GM19240 (cell line): ENCODE data around the gene TBC1D13.
"Not testable (repeated sequence)": the region's sequence is repeated elsewhere in the genome, so short reads cannot be mapped to it uniquely, and the experiment has no call there.

Experiments
- DNase-seq: peaks from one replicate; pipeline ENCODE4 v3.0.0; 2011; ENCODE audit warnings: low spot score; ENCODE audit not compliant: insufficient read length

The TBC1D13 gene

DNA sequence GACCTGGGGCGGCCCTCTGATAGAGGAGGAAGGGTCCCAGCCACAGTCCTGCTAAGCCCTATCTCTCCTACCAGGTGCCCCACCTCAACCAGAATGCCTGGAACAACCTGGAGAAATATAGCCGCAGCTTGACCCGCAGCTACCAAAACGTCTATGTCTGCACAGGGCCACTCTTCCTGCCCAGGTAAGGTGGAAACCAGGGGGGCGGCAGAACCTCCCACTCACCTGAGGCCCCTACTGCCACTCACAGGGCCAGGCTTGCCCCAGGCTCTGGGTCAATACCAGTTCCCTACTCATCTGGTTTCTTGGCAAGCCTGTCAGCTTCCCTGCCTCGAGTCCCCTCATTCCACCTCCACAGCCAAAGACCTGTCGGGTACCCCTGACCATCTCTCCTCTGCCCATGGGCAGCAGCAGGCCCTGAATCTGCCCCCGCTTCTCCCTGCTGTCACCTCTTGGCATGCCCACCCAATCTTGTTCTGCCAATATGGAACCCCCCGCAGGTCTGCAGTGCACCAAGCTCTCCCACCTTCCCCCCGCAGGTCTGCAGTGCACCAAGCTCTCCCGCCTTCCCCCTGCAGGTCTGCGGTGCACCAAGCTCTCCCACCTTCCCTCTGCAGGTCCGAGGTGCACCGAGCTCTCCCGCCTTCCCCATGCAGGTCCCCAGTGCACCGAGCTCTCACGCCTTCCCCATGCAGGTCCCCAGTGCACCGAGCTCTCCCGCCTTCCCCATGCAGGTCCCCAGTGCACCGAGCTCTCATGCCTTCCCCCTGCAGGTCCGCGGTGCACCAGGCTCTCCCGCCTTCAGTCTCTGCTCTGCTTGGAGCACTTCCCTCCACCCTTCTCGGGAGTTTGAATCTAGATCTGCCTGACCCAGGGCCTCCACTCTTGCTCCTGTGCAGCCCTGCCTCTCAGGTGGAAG lies 33.9 kb downstream of the TBC1D13 start:
- DNase-seq = no peak

DNA sequence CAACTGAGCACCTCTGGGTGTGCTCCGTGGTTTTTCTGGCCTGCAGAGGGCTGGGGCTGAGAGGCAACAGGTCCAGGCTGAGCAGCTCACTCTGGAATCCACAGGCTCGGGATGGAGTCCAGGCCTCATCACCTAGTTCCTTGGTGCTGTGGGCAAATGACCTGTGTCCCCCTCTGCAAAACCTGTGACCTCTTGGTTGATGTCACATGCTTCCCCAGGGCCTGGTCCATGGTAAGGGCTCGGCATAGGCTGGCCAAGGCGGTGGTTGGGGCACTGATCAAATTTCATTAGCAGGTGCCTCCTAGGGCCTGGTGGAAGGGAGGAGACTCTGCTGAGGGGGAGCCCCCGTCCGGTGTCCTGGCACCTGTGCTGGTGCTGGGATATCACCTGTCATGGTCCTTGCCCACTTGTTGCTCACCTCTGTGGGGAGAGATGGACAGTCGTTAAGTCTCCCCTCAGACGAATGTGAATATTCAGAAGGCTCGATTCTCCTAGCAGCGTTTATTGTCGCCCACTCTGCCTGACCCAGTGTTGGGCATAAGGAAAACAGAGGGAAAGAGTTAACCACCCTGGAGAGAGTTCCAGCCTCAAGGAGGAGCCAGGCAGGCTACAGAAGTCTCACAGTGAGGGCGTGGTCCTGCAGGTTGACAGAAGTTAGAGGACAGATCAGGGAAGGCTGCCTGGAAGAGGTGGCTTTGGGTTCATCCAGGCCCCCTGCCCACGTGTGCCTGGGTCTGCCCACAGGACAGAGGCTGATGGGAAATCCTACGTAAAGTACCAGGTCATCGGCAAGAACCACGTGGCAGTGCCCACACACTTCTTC lies 34.7 kb downstream of the TBC1D13 start:
- no peak for DNase-seq

DNA sequence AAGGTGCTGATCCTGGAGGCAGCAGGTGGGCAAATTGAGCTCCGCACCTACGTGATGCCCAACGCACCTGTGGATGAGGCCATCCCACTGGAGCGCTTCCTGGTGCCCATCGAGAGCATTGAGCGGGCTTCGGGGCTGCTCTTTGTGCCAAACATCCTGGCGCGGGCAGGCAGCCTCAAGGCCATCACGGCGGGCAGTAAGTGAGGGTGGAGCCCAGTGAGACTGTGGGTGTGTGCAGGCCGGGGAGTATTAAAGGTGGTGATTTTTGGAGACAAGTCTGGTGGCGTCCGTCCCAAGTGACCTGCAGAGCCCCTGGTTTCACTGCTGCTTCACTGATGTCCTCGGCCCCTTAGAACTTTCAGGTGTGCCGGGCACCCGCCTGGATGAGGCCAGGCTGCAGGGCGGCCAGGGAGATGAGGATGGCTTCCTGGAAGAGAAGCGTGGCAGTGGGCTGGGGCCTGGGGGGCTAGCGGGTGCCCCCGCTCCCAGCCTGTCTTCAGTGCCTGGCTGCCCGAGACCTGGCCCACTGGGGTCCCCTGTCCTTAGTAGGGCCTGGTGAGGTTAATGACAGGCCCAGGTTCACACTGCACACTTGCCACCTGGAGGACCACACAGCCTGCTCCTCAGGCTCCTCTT lies 35.5 kb downstream of the TBC1D13 start:
- no peak for DNase-seq

DNA sequence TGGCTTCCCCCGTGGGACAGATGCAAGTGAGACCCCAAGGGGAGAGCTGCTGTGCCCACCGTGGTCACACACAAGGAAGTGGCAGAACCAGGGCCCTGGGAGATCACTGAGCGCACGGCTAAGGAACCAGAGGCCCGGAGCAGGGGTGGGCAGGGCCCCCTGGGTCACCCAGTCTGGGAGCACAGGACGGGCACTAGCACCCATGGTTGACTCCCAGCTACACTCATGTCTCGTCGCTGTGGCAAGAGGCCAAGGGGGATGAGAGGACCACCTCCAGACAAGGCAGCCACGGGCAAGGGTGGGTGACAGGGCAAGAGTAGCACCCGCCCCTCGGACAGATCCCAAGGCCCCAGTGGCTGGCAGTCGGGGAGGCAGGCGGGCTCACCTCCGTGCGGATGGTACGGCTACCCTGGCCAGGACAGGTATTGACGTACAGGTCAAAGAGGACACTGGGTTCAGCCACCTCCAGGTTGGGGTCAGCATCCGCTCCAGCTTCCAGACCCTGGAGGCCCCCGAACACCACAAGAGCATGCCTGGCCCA lies 36.4 kb downstream of the TBC1D13 start:
- no peak for DNase-seq

DNA sequence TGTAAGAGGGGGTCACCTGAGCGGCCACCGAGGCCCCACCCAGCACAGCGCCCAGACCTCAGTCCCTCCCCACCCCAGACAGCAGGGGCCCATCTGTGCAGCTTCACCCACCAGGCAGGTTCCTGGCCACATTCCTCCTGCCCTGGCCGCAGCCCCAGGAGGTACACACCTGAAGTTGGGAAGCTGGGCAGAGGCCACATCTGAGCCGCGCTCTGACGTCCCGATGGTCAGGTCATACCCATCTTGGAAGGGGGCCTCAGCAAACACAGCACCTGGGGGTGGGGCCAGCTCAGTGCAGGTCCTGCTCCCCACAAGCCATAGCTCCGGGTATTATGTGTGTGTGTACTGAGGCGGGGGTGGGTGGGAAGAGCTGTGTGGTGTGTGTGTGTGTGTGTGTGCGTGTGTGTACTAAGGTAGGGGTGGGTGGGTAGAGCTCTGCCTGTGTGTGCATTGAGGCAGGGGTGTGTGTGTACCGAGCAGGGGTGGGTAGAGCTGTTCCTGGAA lies 36.9 kb downstream of the TBC1D13 start:
- DNase-seq = no peak

DNA sequence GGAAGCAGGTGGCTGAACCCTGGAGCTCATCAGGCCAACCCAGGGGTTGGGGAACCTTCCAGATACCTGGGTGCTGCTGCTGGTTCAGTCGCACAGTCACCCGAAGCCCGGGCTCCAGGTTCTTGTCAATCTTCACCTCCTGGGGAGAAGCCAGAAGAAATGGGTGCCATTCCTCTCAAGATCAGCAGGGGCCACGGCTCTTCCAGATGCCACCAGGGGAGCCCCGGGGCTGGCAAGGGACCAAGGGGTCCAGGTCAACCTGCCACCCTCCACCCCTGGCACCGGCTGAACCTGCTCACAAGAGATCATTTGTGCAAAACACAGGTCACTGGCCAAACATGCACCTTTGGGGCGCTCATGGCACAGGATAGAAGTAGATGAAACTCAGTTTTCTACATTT lies 37.9 kb downstream of the TBC1D13 start:
- no peak for DNase-seq

DNA sequence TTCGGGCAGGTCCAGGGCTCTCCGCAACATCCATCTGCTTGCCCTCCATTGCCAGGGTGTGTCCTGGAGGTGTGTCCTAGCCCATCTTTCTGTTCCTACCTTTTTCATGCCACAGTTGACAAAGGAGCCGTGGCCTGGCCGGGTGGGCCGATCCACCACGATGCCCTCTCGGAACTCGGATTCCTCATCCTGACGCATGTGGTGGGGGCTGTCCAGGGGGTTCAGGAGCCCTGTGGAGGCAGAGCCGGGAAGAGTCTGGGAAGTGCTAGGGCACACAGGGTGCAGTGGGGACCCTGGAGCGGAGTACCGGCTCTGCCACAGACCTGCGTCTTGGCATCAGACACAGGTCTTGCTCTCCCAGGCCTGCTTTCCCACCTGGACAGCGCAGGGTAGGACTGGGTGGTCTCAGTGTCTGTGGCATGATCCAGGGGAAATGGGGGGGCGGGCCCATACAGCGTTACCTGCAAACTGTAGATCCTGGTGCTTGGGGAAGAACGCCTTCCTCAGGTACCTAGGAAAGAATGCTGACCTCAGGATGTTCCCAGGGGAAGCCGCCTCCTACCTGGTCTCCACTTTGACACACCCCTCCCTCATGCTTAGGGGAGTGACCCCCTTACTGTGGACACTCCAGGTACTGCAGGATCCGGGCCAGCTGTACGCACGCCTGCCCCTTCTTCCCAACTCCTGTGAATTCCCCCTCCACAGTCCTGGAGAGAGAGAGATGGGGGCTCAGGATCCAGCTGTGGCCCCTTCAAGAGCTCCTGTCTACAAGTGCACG lies 39.1 kb downstream of the TBC1D13 start:
- DNase-seq = no peak

DNA sequence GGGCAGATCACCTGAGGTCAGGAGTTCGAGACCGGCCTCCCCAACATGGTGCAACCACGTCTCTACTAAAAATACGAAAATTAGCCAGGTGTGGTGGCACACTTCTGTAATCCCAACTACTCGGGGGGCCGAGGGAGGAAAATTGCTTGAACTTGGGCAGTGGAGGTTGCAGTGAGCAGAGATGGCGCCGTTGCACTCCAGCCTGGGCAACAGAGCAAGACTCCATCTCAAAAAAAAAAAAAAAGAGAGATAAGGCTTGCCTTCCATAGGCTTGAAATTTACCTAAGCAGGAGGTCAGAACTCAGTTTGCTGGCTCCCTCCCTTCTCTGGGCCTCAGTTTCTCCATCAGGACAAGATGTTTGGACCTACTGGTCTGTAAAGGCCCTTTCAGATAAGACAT lies 41.2 kb downstream of the TBC1D13 start:
- DNase-seq = no peak

DNA sequence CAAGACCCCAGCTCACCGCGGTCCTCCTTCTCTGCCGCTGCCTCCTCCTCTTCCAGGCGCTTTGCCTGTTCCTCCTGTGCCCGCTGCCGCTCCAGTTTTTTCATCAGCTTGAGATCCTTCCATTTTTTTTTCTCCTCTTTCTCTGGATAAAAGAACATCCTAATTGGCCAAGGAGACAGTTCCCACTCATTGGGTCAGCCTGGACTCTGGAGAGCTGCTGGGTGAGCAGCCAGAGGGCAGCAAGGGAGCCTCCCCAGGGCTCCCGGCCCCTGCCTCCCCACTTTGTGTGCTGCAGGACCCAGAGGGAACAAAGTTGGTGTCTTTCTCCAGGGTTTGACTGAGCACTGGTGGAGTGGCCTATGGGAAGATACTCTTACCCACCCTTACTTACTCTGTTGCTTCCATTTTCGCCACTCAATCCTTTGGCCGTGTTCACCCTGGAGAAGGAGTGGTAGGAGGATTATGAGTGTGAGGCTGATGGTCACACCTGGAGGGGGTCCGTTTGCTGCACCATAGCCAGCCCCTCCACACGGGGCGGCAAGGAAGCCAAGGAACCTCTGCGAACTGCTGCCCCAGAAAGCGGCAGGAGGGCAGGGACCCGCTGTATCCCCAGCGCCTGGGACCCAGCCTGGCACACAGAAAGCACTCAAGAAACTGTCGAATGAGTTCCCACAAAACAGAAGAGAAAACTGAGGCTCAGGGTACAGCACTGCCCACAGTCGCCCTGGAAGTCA lies 41.8 kb downstream of the TBC1D13 start:
- DNase-seq = no peak

DNA sequence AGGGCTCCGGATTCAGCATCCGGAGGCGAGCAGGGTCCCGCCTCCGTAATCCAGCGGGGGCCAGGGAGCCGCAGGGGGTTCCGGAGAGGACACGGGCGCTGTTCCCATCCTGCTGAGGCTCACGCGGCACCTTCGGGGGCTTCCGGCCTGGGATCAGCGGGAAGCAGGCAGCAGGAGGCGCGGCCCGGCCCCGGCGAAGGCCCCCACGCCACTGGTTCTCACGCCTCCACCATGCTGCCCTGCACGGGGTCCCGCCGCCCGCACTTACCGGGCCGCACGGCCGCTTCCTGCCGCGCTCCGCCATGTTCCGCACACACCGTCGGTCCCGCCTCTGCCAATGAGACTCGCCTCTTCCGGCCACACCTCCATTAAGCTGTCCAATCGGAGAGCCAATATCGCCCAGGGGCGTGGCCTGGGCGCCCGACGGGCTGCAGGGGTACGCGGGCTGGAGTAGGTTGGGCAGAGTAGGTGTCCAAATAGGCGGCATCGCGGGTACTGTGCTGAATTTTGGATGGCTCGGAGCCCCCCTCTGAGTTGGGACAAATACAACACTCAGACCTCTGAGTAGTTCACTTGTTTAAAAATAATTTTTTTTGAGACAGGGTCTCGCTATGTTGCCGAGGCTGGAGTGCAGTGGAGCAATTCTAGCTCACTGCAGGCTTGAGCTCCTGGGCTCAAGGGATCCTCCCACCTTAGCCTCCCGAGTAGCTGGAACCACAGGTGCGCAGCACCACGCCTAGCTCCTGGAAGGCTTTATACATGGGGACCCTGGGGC lies 42.6 kb downstream of the TBC1D13 start, which contains the start of gene SPOUT1:
SPOUT1 (minus strand) TSS at position 318 of the 775 bp plus-strand sequence; CDS start at position 304, 14 bp downstream.
- peak; percentile 99 for DNase-seq

DNA sequence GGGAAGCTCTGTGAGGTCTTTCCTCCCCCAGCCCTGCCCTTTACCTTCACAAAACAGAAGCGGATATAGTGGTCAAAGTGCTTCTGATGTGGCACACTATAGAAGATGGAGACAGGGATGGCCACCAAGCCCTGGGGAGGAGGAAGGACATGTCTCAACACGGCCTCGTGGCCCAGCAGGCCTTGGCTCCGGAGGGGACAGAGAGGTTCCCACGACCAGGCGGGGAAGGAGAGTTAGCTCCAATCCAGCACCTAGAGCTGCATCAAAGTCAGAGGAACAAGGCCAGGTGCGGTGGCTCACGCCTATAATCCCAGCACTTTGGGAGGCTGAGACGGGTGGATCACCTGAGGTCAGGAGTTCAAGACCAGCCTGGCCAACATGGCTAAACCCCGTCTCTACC lies 46.6 kb downstream of the TBC1D13 start:
- no peak for DNase-seq

DNA sequence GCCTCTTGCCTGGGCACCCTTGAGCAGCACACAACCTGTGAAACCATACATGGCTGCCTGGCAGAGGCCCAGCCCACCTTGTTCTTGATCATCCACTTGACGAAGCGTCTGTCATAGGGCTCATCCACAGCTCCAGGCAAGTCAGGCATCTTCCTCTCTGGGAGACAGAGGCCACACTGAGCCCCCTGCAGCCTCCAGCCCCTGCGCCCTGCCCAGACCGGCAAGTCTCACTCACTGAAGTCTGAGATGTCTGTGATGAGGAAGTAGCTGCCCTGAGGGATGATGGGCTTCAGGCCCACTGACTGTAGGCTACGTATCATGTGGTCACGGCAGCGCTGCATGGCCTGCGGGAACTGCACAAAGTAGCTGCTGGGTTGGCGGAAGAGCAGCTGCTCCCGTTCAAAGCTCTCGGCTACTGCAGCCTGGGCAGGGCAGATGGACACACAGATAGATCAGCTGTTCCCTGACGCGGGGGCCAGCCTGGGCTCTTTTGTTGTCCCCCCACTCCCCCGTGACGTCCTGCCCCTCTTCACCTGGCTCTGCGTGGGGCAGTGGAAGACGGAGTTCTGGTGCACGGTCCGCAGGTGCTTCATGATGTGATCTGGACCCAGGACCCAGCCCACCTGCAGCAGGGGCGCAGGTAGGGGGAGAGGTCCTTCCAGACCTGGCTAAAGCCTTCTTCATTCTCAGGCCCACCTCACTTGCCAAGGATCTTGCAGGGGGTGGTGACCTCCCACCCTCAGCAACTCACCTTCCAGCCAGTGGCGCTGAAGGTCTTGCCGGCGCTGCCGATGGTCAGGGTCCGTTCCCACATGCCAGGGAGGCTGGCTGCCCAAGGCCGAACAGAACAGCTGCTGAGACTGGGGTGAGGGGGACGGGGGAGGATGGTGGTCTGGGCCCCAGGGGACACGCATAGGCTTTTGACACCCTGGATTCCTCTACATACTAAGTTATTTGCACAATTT lies 48.5 kb downstream of the TBC1D13 start:
- no peak for DNase-seq

DNA sequence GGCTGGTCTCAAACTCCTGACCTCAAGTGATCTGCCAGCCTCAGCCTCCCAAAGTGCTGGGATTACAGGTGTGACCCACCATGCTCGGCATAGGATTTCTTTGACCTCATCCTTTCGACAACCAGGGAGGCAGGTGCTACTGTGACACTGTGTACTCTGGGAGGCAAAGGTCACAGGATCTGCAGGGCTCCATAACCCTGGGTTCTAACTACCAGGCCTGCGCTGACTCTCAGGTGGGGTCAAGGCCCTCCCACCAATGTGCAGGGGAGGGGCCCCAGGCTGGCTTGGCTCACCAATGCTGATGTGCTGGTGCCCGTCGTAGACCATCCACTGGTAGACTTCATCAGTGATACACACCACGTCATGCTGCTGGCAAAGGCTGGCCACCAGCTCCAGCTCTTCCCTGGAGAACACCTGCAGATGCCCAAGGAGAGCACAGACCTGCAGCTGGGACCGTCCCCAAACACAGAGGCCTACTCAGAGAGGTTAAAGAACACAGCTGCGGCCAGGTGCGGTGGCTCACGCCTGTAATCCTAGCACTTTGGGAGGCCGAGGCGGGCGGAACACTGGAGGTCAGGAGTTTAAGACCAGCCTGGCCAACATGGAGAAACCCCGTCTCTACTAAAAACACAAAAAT lies 49.6 kb downstream of the TBC1D13 start:
- DNase-seq = no peak

DNA sequence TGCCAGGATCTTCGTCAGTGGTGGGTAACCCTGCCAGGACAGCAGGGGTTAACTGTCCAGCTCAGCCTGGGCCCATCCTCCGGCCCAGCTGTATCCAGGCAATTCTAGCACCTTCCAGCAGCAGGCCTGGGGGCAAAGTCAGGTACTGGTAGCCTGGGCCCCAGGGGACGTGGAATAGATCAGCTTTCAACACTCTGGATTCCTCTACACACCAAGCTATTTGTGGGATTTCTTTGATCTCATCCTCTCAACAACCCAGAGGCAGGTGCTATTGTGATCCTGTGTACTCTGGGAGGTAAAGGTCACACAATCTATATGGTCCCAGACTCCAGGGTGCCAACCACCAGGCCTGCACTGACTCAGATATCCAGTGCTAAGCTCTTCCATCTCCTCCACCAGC lies 51.3 kb downstream of the TBC1D13 start:
- no peak for DNase-seq

DNA sequence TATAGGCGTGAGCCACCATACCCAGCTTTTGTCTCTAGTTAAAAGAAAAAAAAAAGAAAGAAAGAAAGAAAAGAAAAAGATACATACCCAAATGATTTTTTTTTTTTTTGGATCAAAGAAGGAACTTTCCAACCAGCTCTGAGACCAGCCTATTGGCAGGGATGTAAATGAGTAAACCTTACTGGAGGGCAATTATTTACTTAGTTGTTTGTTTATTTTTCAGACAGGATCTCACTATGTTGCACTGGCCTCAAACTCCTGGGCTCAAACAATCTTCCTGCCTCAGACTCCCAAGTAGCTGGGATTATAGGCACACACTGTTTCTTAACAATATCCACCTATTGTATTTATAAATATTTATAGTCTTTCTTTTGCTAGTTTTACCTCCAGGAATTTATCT lies 53.5 kb downstream of the TBC1D13 start:
- DNase-seq = no peak

DNA sequence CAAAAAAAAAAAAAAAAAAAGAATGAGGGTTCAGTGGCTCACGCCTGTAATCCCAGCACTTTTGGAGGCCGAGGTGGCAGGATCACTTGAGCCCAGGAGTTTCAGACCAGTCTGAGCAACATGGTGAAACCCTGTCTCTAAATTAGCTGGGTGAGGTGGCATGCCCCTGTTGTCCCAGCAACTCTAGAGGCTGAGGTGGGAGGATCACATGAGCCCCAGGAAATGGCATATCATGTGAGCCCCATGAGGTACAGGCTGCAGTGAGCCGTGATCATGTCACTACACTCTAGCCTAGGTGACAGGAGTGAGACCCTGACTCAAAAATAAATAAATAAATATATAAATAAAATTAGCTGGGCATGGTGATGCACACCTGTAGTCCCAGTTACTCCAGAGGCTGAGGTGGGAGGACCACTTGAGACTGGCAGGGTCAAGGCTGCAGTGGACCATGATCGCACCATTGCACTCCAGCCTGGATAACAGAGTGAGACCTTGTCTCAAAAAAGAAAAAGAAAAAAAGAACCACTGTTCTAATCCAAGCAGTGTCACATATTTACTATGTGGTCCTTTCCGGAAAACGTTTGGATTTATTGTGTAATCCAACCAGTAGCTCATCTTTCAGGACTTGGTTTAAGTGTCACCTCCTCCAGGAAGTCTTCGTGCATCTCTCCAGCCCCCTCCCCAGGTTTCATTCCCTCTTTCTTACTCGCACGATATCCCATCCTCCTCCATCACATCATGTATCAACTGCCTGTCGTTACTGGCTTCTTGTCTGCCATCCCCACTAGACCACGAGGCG lies 54.8 kb downstream of the TBC1D13 start:
- DNase-seq = no peak

DNA sequence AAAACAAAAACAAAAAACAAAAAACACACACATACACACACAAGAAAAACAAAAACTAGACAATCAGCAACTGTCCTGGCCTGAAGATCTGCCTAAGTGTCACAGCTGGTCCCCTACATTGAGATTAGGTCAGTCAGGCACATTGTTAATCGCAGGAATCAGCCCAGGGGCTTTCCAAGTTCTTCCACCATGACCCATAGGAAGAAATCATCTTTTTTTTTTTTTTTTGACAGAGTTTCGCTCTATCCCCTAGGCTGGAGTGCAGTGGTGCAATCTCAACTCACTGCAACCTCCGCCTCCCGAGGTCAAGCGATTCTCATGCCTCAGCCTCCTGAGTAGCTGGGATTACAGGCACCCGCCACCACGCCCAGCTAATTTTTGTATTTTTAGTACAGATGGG lies 56.1 kb downstream of the TBC1D13 start:
- DNase-seq = not testable (repeated sequence)
